Measurements from ENCODE around the gene SLC15A1.
"Not testable (repeated sequence)": the region's sequence is repeated elsewhere in the genome, so short reads cannot be mapped to it uniquely, and the experiment has no call there.

The SLC15A1 gene

DNA sequence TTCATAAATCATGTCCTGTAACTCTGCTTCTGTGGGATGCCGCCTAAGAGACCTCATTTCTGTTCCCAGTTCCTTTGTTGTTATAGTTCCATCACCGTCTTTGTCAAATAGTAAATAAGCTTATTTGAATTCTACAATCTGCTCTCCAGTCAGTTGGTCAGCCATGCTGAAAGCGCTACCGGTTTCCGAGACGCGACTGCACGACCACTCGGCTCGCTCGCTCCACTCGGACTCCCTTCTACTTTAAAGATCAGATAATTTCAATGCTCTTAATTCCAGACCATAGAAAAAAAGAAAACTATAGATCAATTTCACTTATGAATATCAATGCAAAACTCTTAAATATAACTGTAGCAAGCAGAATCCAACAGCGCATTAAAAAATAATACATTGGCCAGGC is 111.4 kb downstream of the SLC15A1 start:
- no peak overlapping the region for H3K4me3 ChIP-seq (ENCODE audit: low read depth, low read length)
- TF ChIP-seq, protein P1, sequence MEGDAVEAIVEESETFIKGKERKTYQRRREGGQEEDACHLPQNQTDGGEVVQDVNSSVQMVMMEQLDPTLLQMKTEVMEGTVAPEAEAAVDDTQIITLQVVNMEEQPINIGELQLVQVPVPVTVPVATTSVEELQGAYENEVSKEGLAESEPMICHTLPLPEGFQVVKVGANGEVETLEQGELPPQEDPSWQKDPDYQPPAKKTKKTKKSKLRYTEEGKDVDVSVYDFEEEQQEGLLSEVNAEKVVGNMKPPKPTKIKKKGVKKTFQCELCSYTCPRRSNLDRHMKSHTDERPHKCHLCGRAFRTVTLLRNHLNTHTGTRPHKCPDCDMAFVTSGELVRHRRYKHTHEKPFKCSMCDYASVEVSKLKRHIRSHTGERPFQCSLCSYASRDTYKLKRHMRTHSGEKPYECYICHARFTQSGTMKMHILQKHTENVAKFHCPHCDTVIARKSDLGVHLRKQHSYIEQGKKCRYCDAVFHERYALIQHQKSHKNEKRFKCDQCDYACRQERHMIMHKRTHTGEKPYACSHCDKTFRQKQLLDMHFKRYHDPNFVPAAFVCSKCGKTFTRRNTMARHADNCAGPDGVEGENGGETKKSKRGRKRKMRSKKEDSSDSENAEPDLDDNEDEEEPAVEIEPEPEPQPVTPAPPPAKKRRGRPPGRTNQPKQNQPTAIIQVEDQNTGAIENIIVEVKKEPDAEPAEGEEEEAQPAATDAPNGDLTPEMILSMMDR (IDR thresholded peaks at IDR 0.05; ENCODE audit: low read depth, low read length): no peak

DNA sequence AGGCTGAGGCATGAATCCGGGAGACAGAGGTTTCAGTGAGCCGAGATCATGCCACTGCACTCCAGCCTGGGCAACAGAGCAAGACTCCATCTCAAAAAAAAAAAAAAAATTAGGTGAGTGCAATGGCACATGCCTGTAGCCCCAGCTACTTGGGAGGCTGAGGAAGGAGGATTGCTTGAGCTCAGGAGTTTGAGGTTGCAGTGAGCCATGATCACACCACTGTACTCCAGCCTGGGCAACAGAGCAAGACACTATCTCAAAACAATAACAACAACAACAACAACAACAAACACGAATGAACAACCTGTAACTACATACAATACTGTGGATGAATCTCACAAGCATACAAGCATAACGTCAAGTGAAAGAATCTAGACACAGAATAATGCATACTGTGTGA is 112.7 kb downstream of the SLC15A1 start:
- H3K4me3 ChIP-seq (ENCODE audit: low read depth, low read length): not testable (repeated sequence)

DNA sequence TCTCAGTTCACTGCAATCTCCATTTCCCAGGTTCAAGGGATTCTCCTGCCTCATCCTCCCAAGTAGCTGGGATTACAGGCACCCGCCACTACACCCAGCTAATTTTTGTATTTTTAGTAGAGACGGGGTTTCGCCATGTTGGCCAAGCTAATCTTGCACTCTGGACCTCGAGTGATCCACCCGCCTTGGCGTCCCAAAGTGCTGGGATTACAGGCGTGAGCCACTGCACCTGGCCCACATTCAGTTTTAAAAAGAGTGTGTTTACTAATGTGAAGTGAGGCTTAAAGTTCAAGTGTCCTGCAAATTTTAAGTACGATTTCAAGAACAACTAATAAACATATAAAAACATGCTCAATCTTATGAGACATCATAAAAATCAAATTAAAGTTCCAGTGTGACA is 114.1 kb downstream of the SLC15A1 start:
- not testable (repeated sequence) for H3K4me3 ChIP-seq (ENCODE audit: low read depth, low read length)
